Fibroblast of the aortic adventitia (primary cell): Measurements from ENCODE around the gene LRRC32. TPM values are rescaled to one million over a fixed set of nuclear protein-coding genes. Genes with fewer than 3 reads are reported as not detected.

ENCODE experiments used
- DNase-seq: peaks from one replicate; pipeline ENCODE4 v3.0.0-alpha.2; 2010; ENCODE audit warnings: low read depth
- H3K4me3 ChIP-seq: 2 replicates; pipeline ENCODE4 v1.5.1; 2011; ENCODE audit warnings: low read depth, mild to moderate bottlenecking, control low read depth, low read length, moderate library complexity
- CTCF ChIP-seq: IDR thresholded peaks from 2 replicates; pipeline ENCODE4 v1.5.1; 2011; ENCODE audit warnings: mild to moderate bottlenecking, low read length, control low read depth, inconsistent platforms; ENCODE audit not compliant: insufficient read depth
- total RNA-seq: library from RNA; depleted of rRNA; stranded (reverse); fragments of >200 nt; gene quantifications from 2 replicates; pipeline ENCODE4 v1.2.3, GENCODE V29; 2012; ENCODE audit warnings: low replicate concordance

The LRRC32 gene
- total RNA-seq, 1 donor, result 30.0 TPM

- no peak overlapping the region for H3K4me3 ChIP-seq
- peak; percentile 46 for DNase-seq
- no peak for TF ChIP-seq CTCF
Measured at GRCh38 chr11:76661834-76662434, 8.6 kb downstream of the LRRC32 start.

- H3K4me3 ChIP-seq, result no peak overlapping the region
- TF ChIP-seq CTCF, result no peak
- no peak for DNase-seq
Measured at GRCh38 chr11:76661306-76661751, 9.2 kb downstream of the LRRC32 start.

- TF ChIP-seq CTCF, result no peak
- H3K4me3 ChIP-seq, result no peak overlapping the region
Measured at GRCh38 chr11:76660533-76661305, 9.8 kb downstream of the LRRC32 start.

GRCh38 chr11:76659672-76660532 is 10.6 kb downstream of the LRRC32 start:
- DNase-seq, result no peak
- H3K4me3 ChIP-seq, result no peak overlapping the region
- TF ChIP-seq CTCF, result no peak

More at GRCh38 chr11:76660533-76661305, 9.8 kb downstream of the LRRC32 start:
- DNase-seq, result no peak

GRCh38 chr11:76658651-76659650 is 11.6 kb downstream of the LRRC32 start:
- DNase-seq, result no peak
- H3K4me3 ChIP-seq, result no peak overlapping the region
- TF ChIP-seq CTCF, result no peak

- no peak for DNase-seq
- no peak overlapping the region for H3K4me3 ChIP-seq
- no peak for TF ChIP-seq CTCF
Measured at GRCh38 chr11:76658231-76658630, 12.3 kb downstream of the LRRC32 start.
